Psoas muscle (tissue), 8 donors: ENCODE data around the gene KRT7. TPM values are rescaled to one million over a fixed set of nuclear protein-coding genes. Genes with fewer than 3 reads are reported as not detected.

Source experiments
- ATAC-seq, 4 donors: fragments of 200-7000 bp; cut with Tn5 transposase; one replicate each; pipeline ENCODE4 v1.9.1; 2020; ENCODE audit warnings: moderate library complexity in 3 of 4, mild to moderate bottlenecking in 2 of 4
- DNase-seq, 2 donors: peaks; one replicate each; pipeline ENCODE4 v3.0.0-alpha.2; 2020
- H3K27ac ChIP-seq: fragments of 200-600 bp; one replicate; pipeline ENCODE4 v1.8.0; 2022
- H3K27me3 ChIP-seq, 3 donors: fragments of 200-600 bp in 1 of 3; one replicate each; pipeline versions ENCODE4 v1.6.1 to v1.8.0; 2013 to 2022; ENCODE audit warnings: low read length in 2 of 3, mild to moderate bottlenecking in 2 of 3, moderate library complexity in 1 of 3; ENCODE audit not compliant: insufficient read depth in 3 of 3
- H3K36me3 ChIP-seq, 2 donors: fragments of 200-600 bp in 1 of 2; one replicate each; pipeline versions ENCODE4 v1.6.1 to v1.8.0; 2013 to 2022; ENCODE audit warnings: low read depth in 1 of 2, mild to moderate bottlenecking in 1 of 2, moderate library complexity in 1 of 2; ENCODE audit not compliant: insufficient read depth in 1 of 2
- H3K4me1 ChIP-seq: fragments of 200-600 bp; one replicate; pipeline ENCODE4 v1.8.0; 2022
- H3K4me3 ChIP-seq: fragments of 200-600 bp; one replicate; pipeline ENCODE4 v1.8.0; 2022; ENCODE audit warnings: mild to moderate bottlenecking
- H3K9me3 ChIP-seq: fragments of 200-600 bp; one replicate; pipeline ENCODE4 v1.8.0; 2022
- CTCF ChIP-seq: fragments of 200-600 bp; IDR thresholded peaks from one replicate; pipeline ENCODE4 v1.8.0; 2022; ENCODE audit warnings: antibody characterized with exemption
- WGBS, 3 donors: extraction: QIAGEN DNeasy Blood & Tissue Kit; methylation state at CpG; one replicate each; pipeline versions ENCODE4 v1.1.6 to v1.1.7; 2013; 5-methylcytosine and 5-hydroxymethylcytosine counted together
- intact Hi-C, 2 donors: fragments of 100-400 bp; cut with DNase I; formaldehyde crosslinking; loops; one replicate each; pipeline versions ENCODE4 v1.11.0 to v1.14.2; 2022
- polyA plus RNA-seq, 3 donors: library from polyadenylated mRNA; stranded (reverse); fragments of 200-250 nt; gene quantifications; one replicate each; pipeline ENCODE4 v1.2.3, GENCODE V29; 2013
- total RNA-seq, 4 donors: library from RNA; stranded (reverse); fragmentation: NEBNext Ultra II Directional in 2 of 4; extraction: Animal tissue kit (Norgen Biotek cat#: 25700) in 2 of 4; gene quantifications; one replicate each; pipeline versions ENCODE4 v1.2.1 to v1.2.4, GENCODE V29; 2021 to 2023
- donor health status: healthy with polysubstance abuse.
- donor health status: DM: no; HTN: no; CAD: no; lungs with moderate emphysema.
- donor health status: Bipolar disorder and iron deficiency.
- donor health status: healthy.
- donor health status: DM: yes; HTN: yes; CAD: no.
- donor health status: DM: no; HTN: no; CAD: no.
- donor health status: DM: no; HTN: no; CAD: no.
- donor health status: DM: yes; HTN: yes; CAD: no.

KRT7 gene
- total and polyA plus RNA-seq, 7 donors, result 0.39 to 3.9 (median 1.6) TPM

GRCh38 chr12:52204931-52205505 lies 28.0 kb upstream of the KRT7 start:
- Histone ChIP-seq H3K4me3 (no peak overlapping the region), H3K9me3 (no peaks in the 10 kb centered on the region), H3K27me3 (peaks cover 0 to 9% (median 1%) of the 10 kb centered on the region in 3 donors), H3K4me1 (peaks cover 5% of the 10 kb centered on the region), H3K27ac (no peak overlapping the region), H3K36me3 (no peaks in the 10 kb centered on the region)
- intact Hi-C loops, result no loop called here
- TF ChIP-seq CTCF, result no peak
- DNase-seq (no peak), ATAC-seq (no peak)
- 87 to 96% (median 91%) methylated on average over 7 of the region's 7 CpGs for WGBS, 3 donors

GRCh38 chr12:52205612-52206303 lies 27.3 kb upstream of the KRT7 start:
- H3K4me3 ChIP-seq, result no peak overlapping the region
- no peak for ATAC-seq

GRCh38 chr12:52206304-52207040 lies 26.6 kb upstream of the KRT7 start:
- WGBS, 3 donors, result 79 to 91% (median 87%) methylated on average over 9 of the region's 9 CpGs
- no peak overlapping the region for H3K4me3 ChIP-seq
- no peak for TF ChIP-seq CTCF
- H3K9me3 ChIP-seq, result no peaks in the 10 kb centered on the region
- peaks cover 0 to 8% (median 1%) of the 10 kb centered on the region in 3 donors for H3K27me3 ChIP-seq
- H3K27ac ChIP-seq, result no peak overlapping the region
- ATAC-seq (no peak), DNase-seq (no peak)
- H3K4me1 ChIP-seq, result peaks cover 5% of the 10 kb centered on the region
- intact Hi-C loops, result no loop called here
- H3K36me3 ChIP-seq, result no peaks in the 10 kb centered on the region

More at GRCh38 chr12:52205612-52206303, 27.3 kb upstream of the KRT7 start:
- intact Hi-C loops, result no loop called here
- 77 to 92% (median 91%) methylated on average over 4 of the region's 4 CpGs for WGBS, 3 donors
- H3K4me1 ChIP-seq, result peaks cover 5% of the 10 kb centered on the region
- TF ChIP-seq CTCF, result no peak
- no peak overlapping the region for H3K27ac ChIP-seq
- no peaks in the 10 kb centered on the region for H3K9me3 ChIP-seq
- H3K36me3 ChIP-seq, result no peaks in the 10 kb centered on the region
- no peak for DNase-seq
- H3K27me3 ChIP-seq, result peaks cover 0 to 9% (median 1%) of the 10 kb centered on the region in 3 donors

GRCh38 chr12:52207106-52207505 lies 25.9 kb upstream of the KRT7 start:
- ATAC-seq (peak in 1 of 4 donors; percentile 4), DNase-seq (no peak)
- intact Hi-C loops, result no loop called here
- H3K9me3 ChIP-seq, result no peaks in the 10 kb centered on the region
- peaks cover 0 to 4% (median 1%) of the 10 kb centered on the region in 3 donors for H3K27me3 ChIP-seq
- WGBS, 3 donors, result 98 to 100% (median 100%) methylated on average over 2 of the region's 2 CpGs
- no peak for TF ChIP-seq CTCF
- peaks cover 5% of the 10 kb centered on the region for H3K4me1 ChIP-seq
- H3K27ac ChIP-seq, result no peak overlapping the region
- H3K4me3 ChIP-seq, result no peak overlapping the region
- no peaks in the 10 kb centered on the region for H3K36me3 ChIP-seq
